HG02759 (cell line): Measurements from ENCODE around the gene GLYATL3.

Experiments used
- ATAC-seq: cut with Tn5 transposase; IDR thresholded peaks from one replicate; pipeline ENCODE4 v1.9.1; 2021; ENCODE audit warnings: mild to moderate bottlenecking, moderate library complexity; ENCODE audit not compliant: unreplicated experiment

GLYATL3 gene

GRCh38 chr6:49513153-49513989 lies 13.6 kb downstream of the GLYATL3 start:
- no peak for ATAC-seq

GRCh38 chr6:49514571-49515484 lies 15.1 kb downstream of the GLYATL3 start:
- no peak for ATAC-seq

- ATAC-seq = no peak
Observed at GRCh38 chr6:49515485-49516146, 15.9 kb downstream of the GLYATL3 start.

GRCh38 chr6:49516147-49516505 lies 16.4 kb downstream of the GLYATL3 start:
- no peak for ATAC-seq

GRCh38 chr6:49517919-49518318 lies 18.2 kb downstream of the GLYATL3 start:
- ATAC-seq = no peak

GRCh38 chr6:49519660-49520059 lies 19.9 kb downstream of the GLYATL3 start:
- ATAC-seq = peak; percentile 78

- no peak for ATAC-seq
Observed at GRCh38 chr6:49522710-49523593, 23.2 kb downstream of the GLYATL3 start.

- ATAC-seq = no peak
Observed at GRCh38 chr6:49523901-49524300, 24.2 kb downstream of the GLYATL3 start.

GRCh38 chr6:49524541-49524940 lies 24.8 kb downstream of the GLYATL3 start:
- ATAC-seq = no peak

- ATAC-seq = no peak
Observed at GRCh38 chr6:49526598-49526997, 26.9 kb downstream of the GLYATL3 start.

- no peak for ATAC-seq
Observed at GRCh38 chr6:49527320-49527719, 27.6 kb downstream of the GLYATL3 start.

- no peak for ATAC-seq
Observed at GRCh38 chr6:49528571-49528970, 28.8 kb downstream of the GLYATL3 start.

GRCh38 chr6:49530141-49530776 lies 30.5 kb downstream of the GLYATL3 start:
- no peak for ATAC-seq

GRCh38 chr6:49531774-49532569 lies 32.2 kb downstream of the GLYATL3 start:
- ATAC-seq = peak; percentile 90

- no peak for ATAC-seq
Observed at GRCh38 chr6:49535795-49536194, 36.1 kb downstream of the GLYATL3 start.

GRCh38 chr6:49539102-49539501 lies 39.4 kb downstream of the GLYATL3 start:
- ATAC-seq = no peak

GRCh38 chr6:49540614-49541013 lies 40.9 kb downstream of the GLYATL3 start:
- no peak for ATAC-seq

GRCh38 chr6:49541210-49541724 lies 41.5 kb downstream of the GLYATL3 start:
- ATAC-seq = no peak

- no peak for ATAC-seq
Observed at GRCh38 chr6:49541936-49542335, 42.2 kb downstream of the GLYATL3 start.
